GM19035 (cell line): ENCODE results near the gene ANKRD42.
A peak's percentile ranks its signal among the peaks of the same experiment; 100 is the strongest.

Source experiments
- ATAC-seq: cut with Tn5 transposase; IDR thresholded peaks from one replicate; pipeline ENCODE4 v1.9.1; 2021; ENCODE audit not compliant: unreplicated experiment

The ANKRD42 gene

GRCh38 chr11:83285771-83286528 lies 92.4 kb downstream of the ANKRD42 start, which contains the start of gene CCDC90B:
Gene CCDC90B, minus strand, starts transcription at chr11:83286367. Its CDS starts 395 bp downstream, at chr11:83285972.
- ATAC-seq, result peak; percentile 89

DNA sequence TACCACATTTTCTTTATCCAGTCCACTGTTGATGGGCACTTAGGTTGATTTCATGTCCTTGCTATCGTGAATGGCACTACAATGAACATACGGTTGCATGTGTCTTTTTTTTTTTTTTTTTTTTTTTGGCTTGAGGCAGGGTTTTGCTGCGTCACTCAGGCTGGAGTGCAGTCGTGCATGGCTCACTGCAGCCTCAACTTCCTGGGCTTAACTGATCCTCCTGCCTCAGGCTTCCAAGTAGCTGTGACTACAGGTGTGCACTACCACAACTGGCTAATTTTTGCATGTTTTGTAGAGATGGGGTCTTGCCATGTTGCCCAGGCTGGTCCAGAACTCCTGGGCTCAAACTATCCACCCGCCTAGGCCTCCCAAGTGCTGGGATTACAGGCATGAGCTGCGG lies 94.1 kb downstream of the ANKRD42 start:
- ATAC-seq, result no peak

- peak; percentile 62 for ATAC-seq
These were observed 99.4 kb downstream of the ANKRD42 start for GRCh38 chr11:83292709-83293456.

DNA sequence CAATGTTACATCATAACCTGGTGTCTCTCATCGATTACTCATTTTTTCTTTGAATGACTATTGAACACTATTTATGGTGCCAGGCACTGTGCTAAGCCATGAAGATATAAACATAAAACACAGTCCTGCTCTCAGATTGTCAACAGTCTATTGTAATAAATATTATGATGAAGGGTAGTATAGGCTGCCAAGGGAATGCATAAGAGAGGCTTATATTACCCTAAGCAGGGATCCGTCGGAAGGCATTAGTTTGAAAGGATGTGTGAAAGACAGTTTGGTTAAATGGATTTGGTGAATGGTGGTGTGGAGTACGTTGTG lies 99.9 kb downstream of the ANKRD42 start:
- ATAC-seq, result no peak

GRCh38 chr11:83294208-83294607 lies 100.7 kb downstream of the ANKRD42 start:
- ATAC-seq, result no peak
